Naive thymus-derived CD4-positive, alpha-beta T cell (primary cell): ENCODE measurements around the gene HEPHL1. TPM values are rescaled to one million over a fixed set of nuclear protein-coding genes. Genes with fewer than 3 reads are reported as not detected.
"Not testable (repeated sequence)": the region's sequence is repeated elsewhere in the genome, so short reads cannot be mapped to it uniquely, and the experiment has no call there.

ENCODE experiments used
- ATAC-seq: fragments of 150-1000 bp; cut with Tn5 transposase; 2 replicates; pipeline ENCODE4 v1.10.0; 2021; ENCODE audit warnings: mild to moderate bottlenecking, moderate library complexity
- CTCF ChIA-PET: fragments of 350-600 bp; sonication (Branson Sonifier 250); formaldehyde crosslinking; loops from one replicate; lab custom pipeline; 2021; ENCODE audit warnings: antibody characterized with exemption; lab: Charles Lee
- POLR2A ChIA-PET: fragments of 350-600 bp; sonication (Branson Sonifier 250); formaldehyde crosslinking; loops from one replicate; lab custom pipeline; 2021; ENCODE audit warnings: antibody characterized with exemption, inconsistent platforms; lab: Charles Lee
- DNase-seq, 9 donors: peaks; one replicate each; pipeline versions ENCODE4 v3.0.0 to v3.0.0-alpha.2; 2020 to 2022; ENCODE audit warnings: mixed read lengths in 1 of 9
- H3K27ac ChIP-seq: one replicate; pipeline ENCODE4 v1.7.0; 2013; ENCODE audit warnings: mild to moderate bottlenecking, low read depth, low read length, moderate library complexity
- H3K27me3 ChIP-seq, 2 donors: one replicate each; pipeline ENCODE4 v1.7.0; 2013; ENCODE audit warnings: low read length in 2 of 2, mild to moderate bottlenecking in 2 of 2, moderate library complexity in 2 of 2; ENCODE audit not compliant: control insufficient read depth in 2 of 2, insufficient read depth in 2 of 2
- H3K36me3 ChIP-seq, 3 experiments: 1 replicate in 2 of 3; 2 replicates in 1 of 3; pipeline ENCODE4 v1.7.0; 2013; ENCODE audit warnings: low read length in 3 of 3, mild to moderate bottlenecking in 3 of 3, moderate library complexity in 1 of 3; ENCODE audit not compliant: insufficient read depth in 3 of 3, control insufficient read depth in 2 of 3
- H3K4me1 ChIP-seq, 2 donors: one replicate each; pipeline ENCODE4 v1.7.0; 2013; ENCODE audit warnings: low read length in 2 of 2, mild to moderate bottlenecking in 2 of 2, moderate library complexity in 1 of 2; ENCODE audit not compliant: control insufficient read depth in 2 of 2, insufficient read depth in 2 of 2
- H3K4me3 ChIP-seq: 2 replicates; pipeline ENCODE4 v1.7.0; 2013; ENCODE audit warnings: mild to moderate bottlenecking, low read length
- H3K9me3 ChIP-seq, 3 experiments: 1 replicate in 2 of 3; 2 replicates in 1 of 3; pipeline ENCODE4 v1.7.0; 2013; ENCODE audit warnings: low read length in 3 of 3; ENCODE audit not compliant: control insufficient read depth in 2 of 3
- H3K27ac Mint-ChIP-seq, 9 donors: one replicate each; pipeline ENCODE4 v1.8.0; 2020 to 2022; ENCODE audit warnings: mixed read lengths in 9 of 9, mild to moderate bottlenecking in 8 of 9, moderate library complexity in 5 of 9, inconsistent platforms in 2 of 9
- H3K27me3 Mint-ChIP-seq, 5 donors: one replicate each; pipeline ENCODE4 v1.8.0; 2021 to 2022; ENCODE audit warnings: mixed read lengths in 5 of 5, mild to moderate bottlenecking in 1 of 5
- H3K36me3 Mint-ChIP-seq, 5 donors: one replicate each; pipeline ENCODE4 v1.8.0; 2020 to 2022; ENCODE audit warnings: mixed read lengths in 5 of 5, mild to moderate bottlenecking in 3 of 5, inconsistent platforms in 1 of 5
- H3K4me1 Mint-ChIP-seq, 7 donors: one replicate each; pipeline ENCODE4 v1.8.0; 2020 to 2022; ENCODE audit warnings: mixed read lengths in 7 of 7, mild to moderate bottlenecking in 3 of 7, inconsistent platforms in 1 of 7
- H3K4me3 Mint-ChIP-seq, 10 donors: one replicate each; pipeline ENCODE4 v1.8.0; 2020 to 2022; ENCODE audit warnings: mild to moderate bottlenecking in 10 of 10, mixed read lengths in 10 of 10, moderate library complexity in 6 of 10, inconsistent platforms in 2 of 10
- H3K9me3 Mint-ChIP-seq, 11 donors: one replicate each; pipeline ENCODE4 v1.8.0; 2020 to 2022; ENCODE audit warnings: mixed read lengths in 11 of 11, mild to moderate bottlenecking in 4 of 11, inconsistent platforms in 1 of 11, moderate library complexity in 1 of 11
- intact Hi-C, 2 donors: fragments of 100-400 bp; cut with micrococcal nuclease; formaldehyde crosslinking; loops; one replicate each; pipeline ENCODE4 v1.15.1; 2023
- polyA plus RNA-seq, 2 donors: library from polyadenylated mRNA; unstranded; fragments of 300-500 nt; fragmentation: Illumina TruSeq; gene quantifications; one replicate each; pipeline ENCODE4 v1.2.3, GENCODE V29; 2021
- total RNA-seq, 6 experiments: library from RNA in 5 of 6; stranded (reverse) in 5 of 6; gene quantifications; 1 replicate in 5 of 6; 2 replicates in 1 of 6; pipeline ENCODE4 v1.2.3 and lab custom pipeline; 2021 to 2026

The HEPHL1 gene
- total and polyA plus RNA-seq, 7 experiments from 2014 or later = not detected

- no peaks in the 10 kb centered on the region for H3K4me1 ChIP-seq
- H3K4me3 ChIP-seq = no peak overlapping the region
- peaks cover 0 to 4% (median 0%) of the 10 kb centered on the region in 5 donors for H3K36me3 Mint-ChIP-seq
- DNase-seq = no peak
- no peaks in the 10 kb centered on the region for H3K4me1 Mint-ChIP-seq
- no peaks in the 10 kb centered on the region for H3K36me3 ChIP-seq
- peaks cover 13 to 39% (median 33%) of the 10 kb centered on the region in 5 donors for H3K27me3 Mint-ChIP-seq
- no peak overlapping the region for H3K27ac ChIP-seq
- ChIA-PET CTCF (no interaction called here), POLR2A (no interaction called here)
- H3K4me3 Mint-ChIP-seq = no peak overlapping the region
- H3K9me3 Mint-ChIP-seq = peaks cover 0 to 3% (median 0%) of the 10 kb centered on the region in 11 donors
- no peaks in the 10 kb centered on the region for H3K9me3 ChIP-seq
- ATAC-seq = no peak
- intact Hi-C loops = no loop called here
- no peaks in the 10 kb centered on the region for H3K27me3 ChIP-seq
- no peak overlapping the region for H3K27ac Mint-ChIP-seq
Observed at GRCh38 chr11:94111660-94112059, 90.5 kb downstream of the HEPHL1 start.

GRCh38 chr11:94112206-94112953, 91.2 kb downstream of the HEPHL1 start:
- Mint-ChIP-seq H3K9me3 (peaks cover 0 to 3% (median 0%) of the 10 kb centered on the region in 11 donors), H3K4me1 (no peaks in the 10 kb centered on the region), H3K27me3 (peaks cover 13 to 39% (median 33%) of the 10 kb centered on the region in 5 donors), H3K4me3 (no peak overlapping the region), H3K27ac (no peak overlapping the region), H3K36me3 (peaks cover 0 to 4% (median 0%) of the 10 kb centered on the region in 5 donors)
- H3K4me3 ChIP-seq = no peak overlapping the region
- H3K36me3 ChIP-seq = no peaks in the 10 kb centered on the region
- intact Hi-C loops = no loop called here
- H3K27me3 ChIP-seq = no peaks in the 10 kb centered on the region
- ChIA-PET CTCF (no interaction called here), POLR2A (interaction anchor here (0.6 kb wide), 1 partner anchor 845 kb away, joined by 3 read pairs; no protein-coding TSS in a partner anchor)
- ATAC-seq (no peak), DNase-seq (no peak)
- no peaks in the 10 kb centered on the region for H3K9me3 ChIP-seq
- no peak overlapping the region for H3K27ac ChIP-seq
- H3K4me1 ChIP-seq = no peaks in the 10 kb centered on the region

GRCh38 chr11:94117197-94117574, 96.0 kb downstream of the HEPHL1 start:
- ATAC-seq = no peak

GRCh38 chr11:94117871-94118270, 96.7 kb downstream of the HEPHL1 start:
- Histone ChIP-seq H3K4me3 (no peak overlapping the region), H3K27ac (no peak overlapping the region), H3K36me3 (no peaks in the 10 kb centered on the region), H3K4me1 (no peaks in the 10 kb centered on the region), H3K27me3 (no peaks in the 10 kb centered on the region), H3K9me3 (no peaks in the 10 kb centered on the region)
- Mint-ChIP-seq H3K27me3 (peaks cover 15 to 32% (median 18%) of the 10 kb centered on the region in 5 donors), H3K4me1 (no peaks in the 10 kb centered on the region), H3K9me3 (peaks cover 0 to 3% (median 0%) of the 10 kb centered on the region in 11 donors), H3K36me3 (peaks cover 0 to 4% (median 0%) of the 10 kb centered on the region in 5 donors), H3K4me3 (no peak overlapping the region), H3K27ac (no peak overlapping the region)
- CTCF ChIA-PET = no interaction called here
- ATAC-seq (no peak), DNase-seq (no peak)
- intact Hi-C loops = no loop called here
- POLR2A ChIA-PET = no interaction called here

More at GRCh38 chr11:94117197-94117574, 96.0 kb downstream of the HEPHL1 start:
- no peak overlapping the region for H3K4me3 Mint-ChIP-seq
- Histone ChIP-seq H3K4me1 (no peaks in the 10 kb centered on the region), H3K9me3 (no peaks in the 10 kb centered on the region), H3K27me3 (no peaks in the 10 kb centered on the region), H3K4me3 (no peak overlapping the region), H3K36me3 (no peaks in the 10 kb centered on the region), H3K27ac (no peak overlapping the region)
- H3K36me3 Mint-ChIP-seq = peaks cover 0 to 4% (median 0%) of the 10 kb centered on the region in 5 donors
- no peaks in the 10 kb centered on the region for H3K4me1 Mint-ChIP-seq
- peaks cover 15 to 32% (median 24%) of the 10 kb centered on the region in 5 donors for H3K27me3 Mint-ChIP-seq
- intact Hi-C loops = no loop called here
- H3K27ac Mint-ChIP-seq = no peak overlapping the region
- H3K9me3 Mint-ChIP-seq = peaks cover 0 to 3% (median 0%) of the 10 kb centered on the region in 11 donors
- POLR2A ChIA-PET = no interaction called here
- DNase-seq = no peak
- CTCF ChIA-PET = no interaction called here

GRCh38 chr11:94119676-94120075, 98.5 kb downstream of the HEPHL1 start:
- CTCF ChIA-PET, H3K27me3 ChIP-seq, H3K27ac ChIP-seq, POLR2A ChIA-PET, H3K36me3 Mint-ChIP-seq, H3K36me3 ChIP-seq, H3K4me1 Mint-ChIP-seq, H3K4me1 ChIP-seq, H3K9me3 Mint-ChIP-seq, H3K9me3 ChIP-seq, H3K4me3 ChIP-seq, H3K27ac Mint-ChIP-seq, H3K4me3 Mint-ChIP-seq, DNase-seq, ATAC-seq: not testable (repeated sequence)
- intact Hi-C loops = loop anchor here (10.0 kb wide), 3 partner anchors 595 to 1665 kb away; partner anchors contain the start of genes FAM76B (in 1 of the 2) and SRSF8 (in 1 of the 2)
- peaks cover 9 to 20% (median 15%) of the 10 kb centered on the region in 5 donors for H3K27me3 Mint-ChIP-seq

GRCh38 chr11:94120516-94120915, 99.4 kb downstream of the HEPHL1 start:
- H3K9me3 ChIP-seq, H3K36me3 Mint-ChIP-seq, CTCF ChIA-PET, H3K4me1 ChIP-seq, H3K9me3 Mint-ChIP-seq, H3K4me3 ChIP-seq, H3K27ac Mint-ChIP-seq, H3K4me1 Mint-ChIP-seq, H3K4me3 Mint-ChIP-seq, H3K36me3 ChIP-seq, POLR2A ChIA-PET, ATAC-seq, H3K27ac ChIP-seq, DNase-seq, H3K27me3 ChIP-seq: not testable (repeated sequence)
- intact Hi-C loops = loop anchor here (10.0 kb wide), 3 partner anchors 596 to 1664 kb away; partner anchors contain the start of genes FAM76B (in 1 of the 2) and SRSF8 (in 1 of the 2)
- peaks cover 6 to 12% (median 9%) of the 10 kb centered on the region in 5 donors for H3K27me3 Mint-ChIP-seq
